Measurements from ENCODE around the gene AKR1C2.
"Not testable (repeated sequence)": the region's sequence is repeated elsewhere in the genome, so short reads cannot be mapped to it uniquely, and the experiment has no call there.

GRCh38 chr10:4967189-4967588, 36.5 kb downstream of the AKR1C2 start:
- TF ChIP-seq POLR2AphosphoS5, POLR2A (IDR thresholded peaks at IDR 0.05; ENCODE audit: low read depth, low read length): not testable (repeated sequence)

Measured in GM12891 (cell line).